Measurements from ENCODE around the gene SPOCK1. TPM values are rescaled to one million over a fixed set of nuclear protein-coding genes. Genes with fewer than 3 reads are reported as not detected.

SPOCK1 gene
- total RNA-seq, 1 experiment from 2014 or later: 9.8 TPM

DNA sequence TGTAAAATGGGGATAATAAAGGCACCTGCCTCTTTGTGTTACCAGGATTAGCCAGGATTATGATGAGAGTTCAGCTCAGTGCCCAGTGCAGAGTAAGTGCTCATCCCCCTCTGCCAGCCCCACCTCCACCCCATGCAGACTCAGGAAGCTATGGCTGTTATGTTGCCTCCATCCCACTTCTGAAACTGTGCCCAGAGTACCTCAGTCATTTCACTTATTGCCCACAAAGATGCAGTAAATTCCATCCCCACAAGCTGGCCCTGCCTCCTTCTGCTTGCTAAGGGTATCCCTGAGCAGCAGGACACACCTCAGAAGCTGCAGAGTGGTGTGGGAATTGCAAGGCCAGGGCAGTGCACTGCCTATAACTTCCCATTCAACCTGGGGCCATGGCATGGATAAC, 415.1 kb downstream of the SPOCK1 start:
- no peak overlapping the region for H3K9ac ChIP-seq (ENCODE audit: low read length)
- H3K4me2 ChIP-seq (ENCODE audit: low read length): no peak overlapping the region
- CTCF ChIA-PET: no interaction called here
- intact Hi-C loops (cut with micrococcal nuclease): no loop called here
- BruUV-seq (replicated peaks): no TSS peak
- H3F3A ChIP-seq (ENCODE audit: low read length, unreplicated experiment): no peaks in the 10 kb centered on the region
- no peaks in the 10 kb centered on the region for H4K20me1 ChIP-seq (ENCODE audit: low read length)
- no peak for TF ChIP-seq EZH2 (IDR thresholded peaks at IDR 0.05; ENCODE audit: low read length, unreplicated experiment)
- TF ChIP-seq EZH2phosphoT487 (IDR thresholded peaks at IDR 0.05; ENCODE audit: borderline replicate concordance, low read length): no peak
- TF ChIP-seq CTCF (conservative IDR thresholded peaks at IDR 0.05; ENCODE audit: low read depth, low read length): no peak
- no peak overlapping the region for H3K27ac ChIP-seq (ENCODE audit: low read length)
- no peak for ATAC-seq
- no peak overlapping the region for H2AFZ ChIP-seq (ENCODE audit: low read length)
- peaks cover 2% of the 10 kb centered on the region for H3K4me1 ChIP-seq (ENCODE audit: insufficient read depth, low read length)
- H3K9me2 ChIP-seq (replicated peaks; ENCODE audit: low read length): no peaks in the 10 kb centered on the region
- POLR2A ChIA-PET (ENCODE audit: unreplicated experiment): no interaction called here
- H3K9me3 ChIP-seq (ENCODE audit: low read length): no peaks in the 10 kb centered on the region
- no peaks in the 10 kb centered on the region for H3K36me3 ChIP-seq (ENCODE audit: low read depth, low read length)
- H3K79me2 ChIP-seq (ENCODE audit: low read length): no peaks in the 10 kb centered on the region
- no peak overlapping the region for H3K4me3 ChIP-seq (ENCODE audit: low read length)
- DNase-seq: no peak
- no peaks in the 10 kb centered on the region for H3K27me3 ChIP-seq (ENCODE audit: low read length)

DNA sequence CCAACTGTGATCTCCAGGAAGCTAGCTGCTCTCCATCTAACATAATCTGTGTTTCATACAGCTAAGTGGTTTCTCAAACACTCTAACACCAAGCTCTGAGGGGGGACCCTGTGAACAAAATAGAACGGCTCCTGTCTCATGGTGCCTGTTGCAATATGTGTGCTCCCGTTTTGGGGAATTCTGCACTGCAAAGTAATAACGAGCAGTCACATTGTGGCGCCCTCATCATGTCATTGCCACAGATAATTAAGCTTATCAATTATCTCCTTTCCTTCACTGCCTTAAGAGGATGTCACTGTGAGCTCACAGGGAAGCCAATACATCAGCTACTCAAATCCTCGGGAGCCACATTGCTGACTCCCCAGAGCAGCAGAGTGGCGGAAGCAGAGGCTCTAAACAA, 416.2 kb downstream of the SPOCK1 start:
- Histone ChIP-seq H3K36me3 (ENCODE audit: low read depth, low read length) (no peaks in the 10 kb centered on the region), H3K9me2 (replicated peaks; ENCODE audit: low read length) (no peaks in the 10 kb centered on the region), H4K20me1 (ENCODE audit: low read length) (no peaks in the 10 kb centered on the region), H3F3A (ENCODE audit: low read length, unreplicated experiment) (no peaks in the 10 kb centered on the region), H3K9ac (ENCODE audit: low read length) (no peak overlapping the region), H3K9me3 (ENCODE audit: low read length) (no peaks in the 10 kb centered on the region), H3K27me3 (ENCODE audit: low read length) (no peaks in the 10 kb centered on the region), H3K27ac (ENCODE audit: low read length) (no peak overlapping the region), H3K79me2 (ENCODE audit: low read length) (no peaks in the 10 kb centered on the region), H3K4me1 (ENCODE audit: insufficient read depth, low read length) (peaks cover 13% of the 10 kb centered on the region), H3K4me2 (ENCODE audit: low read length) (no peak overlapping the region), H2AFZ (ENCODE audit: low read length) (no peak overlapping the region), H3K4me3 (ENCODE audit: low read length) (no peak overlapping the region)
- ATAC-seq: no peak
- TF ChIP-seq EZH2 (IDR thresholded peaks at IDR 0.05; ENCODE audit: low read length, unreplicated experiment): no peak
- no peak for TF ChIP-seq EZH2phosphoT487 (IDR thresholded peaks at IDR 0.05; ENCODE audit: borderline replicate concordance, low read length)
- no peak for TF ChIP-seq CTCF (conservative IDR thresholded peaks at IDR 0.05; ENCODE audit: low read depth, low read length)
- intact Hi-C loops (cut with micrococcal nuclease): no loop called here
- DNase-seq: no peak
- ChIA-PET CTCF (no interaction called here), POLR2A (ENCODE audit: unreplicated experiment) (no interaction called here)
- BruUV-seq (replicated peaks): no TSS peak

GRCh38 chr5:137078171-137078665, 420.9 kb downstream of the SPOCK1 start:
- no peaks in the 10 kb centered on the region for H3K36me3 ChIP-seq (ENCODE audit: low read depth, low read length)
- no peaks in the 10 kb centered on the region for H3K27me3 ChIP-seq (ENCODE audit: low read length)
- no peaks in the 10 kb centered on the region for H3K9me3 ChIP-seq (ENCODE audit: low read length)
- ATAC-seq (peak; percentile 89), DNase-seq (peak; percentile 76)
- H4K20me1 ChIP-seq (ENCODE audit: low read length): no peaks in the 10 kb centered on the region
- BruUV-seq (replicated peaks): no TSS peak
- H2AFZ ChIP-seq (ENCODE audit: low read length): no peak overlapping the region
- CTCF ChIA-PET: interaction anchor here (0.6 kb wide), 1 partner anchor 121 kb away, joined by 3 read pairs; no protein-coding TSS in a partner anchor
- H3K4me3 ChIP-seq (ENCODE audit: low read length): no peak overlapping the region
- H3K4me2 ChIP-seq (ENCODE audit: low read length): peak overlapping the region; percentile 40
- no peak for TF ChIP-seq EZH2 (IDR thresholded peaks at IDR 0.05; ENCODE audit: low read length, unreplicated experiment)
- no peaks in the 10 kb centered on the region for H3F3A ChIP-seq (ENCODE audit: low read length, unreplicated experiment)
- 0 out of 2 replicates have a peak overlapping the region, but pooled peaks have one; percentile 21 for H3K27ac ChIP-seq (ENCODE audit: low read length)
- H3K9me2 ChIP-seq (replicated peaks; ENCODE audit: low read length): no peaks in the 10 kb centered on the region
- no peaks in the 10 kb centered on the region for H3K79me2 ChIP-seq (ENCODE audit: low read length)
- no peak overlapping the region for H3K9ac ChIP-seq (ENCODE audit: low read length)
- POLR2A ChIA-PET (ENCODE audit: unreplicated experiment): interaction anchor here (0.5 kb wide), 1 partner anchor 267 kb away, joined by 3 read pairs; no protein-coding TSS in a partner anchor
- intact Hi-C loops (cut with micrococcal nuclease): loop anchor here (5.0 to 10.0 kb wide), 3 partner anchors 69 to 417 kb away; partner anchors contain the start of gene SPOCK1
- peaks cover 23% of the 10 kb centered on the region for H3K4me1 ChIP-seq (ENCODE audit: insufficient read depth, low read length)
